Spleen (tissue), 7 donors: ENCODE results near the gene KCNJ16.

Experiments
- CTCF ChIP-seq, 11 experiments: fragments of 200-600 bp in 7 of 11; fragments of 450-650 bp in 4 of 11; sonication (generic) in 4 of 11; IDR thresholded peaks in 8 of 11; conservative IDR thresholded peaks in 3 of 11; 1 replicate in 7 of 11; 2 replicates in 4 of 11; pipeline versions ENCODE4 v1.4.0 to v1.8.0; 2016 to 2021; ENCODE audit warnings: antibody characterized with exemption in 11 of 11, inconsistent platforms in 4 of 11, mild to moderate bottlenecking in 1 of 11
- POLR2A ChIP-seq, 3 donors: fragments of 450-650 bp; IDR thresholded peaks; one replicate each; pipeline ENCODE4 v1.5.1; 2017; ENCODE audit warnings: antibody characterized with exemption in 3 of 3, mild to moderate bottlenecking in 1 of 3
- donor health status: DM: no; HTN: no; CAD: no; lungs with moderate emphysema.
- donor health status: DM: no; HTN: no; CAD: no.
- donor health status: DM: no; HTN: no; CAD: no.

- no peak for TF ChIP-seq CTCF (IDR thresholded peaks at IDR 0.05 in 8 of 11, conservative IDR thresholded peaks at IDR 0.05 in 3 of 11)
- TF ChIP-seq POLR2A (IDR thresholded peaks at IDR 0.05), result no peak
Measured at GRCh38 chr17:70031341-70031740, 43.7 kb upstream of the KCNJ16 start.
